ENCODE results near the gene MPL.

DNA sequence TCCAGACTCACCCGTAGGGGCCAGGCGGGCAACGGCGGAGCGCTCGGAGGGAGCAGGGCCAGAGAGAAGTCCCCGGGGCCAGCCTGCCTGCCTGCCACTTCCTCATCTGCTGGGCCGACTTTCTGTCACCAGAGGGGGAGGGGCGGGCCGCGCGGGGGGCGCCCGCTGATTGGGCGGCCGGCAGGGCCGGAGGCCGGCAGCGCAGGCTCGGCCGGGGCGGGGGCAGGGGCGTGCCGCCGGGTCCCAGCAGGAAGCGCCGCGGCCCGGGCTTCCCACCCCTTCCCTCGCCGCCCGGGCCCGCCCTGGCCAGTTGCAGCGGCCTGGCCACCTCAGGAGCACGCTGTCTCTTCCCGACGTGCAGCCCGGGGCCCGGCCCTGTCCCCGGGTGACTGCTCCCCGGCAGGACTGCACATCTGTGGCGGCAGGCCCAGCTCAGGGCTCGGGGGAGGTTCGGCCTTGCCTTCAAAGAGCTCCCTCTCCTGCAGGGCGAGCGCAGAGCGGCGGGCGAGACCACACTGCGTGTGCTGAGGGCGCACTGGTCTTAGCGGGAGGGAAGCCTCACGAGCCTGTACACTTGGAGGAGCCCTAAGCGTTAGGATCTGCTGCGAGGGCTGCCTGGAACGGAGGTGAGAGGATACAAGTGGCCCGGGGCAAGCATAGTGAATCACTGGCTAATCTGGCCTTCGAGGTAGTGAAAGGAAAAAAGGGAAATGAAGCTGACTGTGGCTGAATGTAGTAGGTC lies 30.5 kb downstream of the MPL start, which contains the start of gene ELOVL1:
- no peak for TF ChIP-seq SP4 (IDR thresholded peaks at IDR 0.05; ENCODE audit: low read length)
- TF ChIP-seq ZNF274 (IDR thresholded peaks at IDR 0.05; ENCODE audit: borderline replicate concordance, extremely low read depth, low read length), result no peak
